Kidney (tissue), 14 donors: ENCODE results near the gene SPTBN5. TPM values are rescaled to one million over a fixed set of nuclear protein-coding genes. Genes with fewer than 3 reads are reported as not detected.

Experiments
- DNase-seq, 5 donors: peaks; one replicate each; pipeline ENCODE4 v3.0.0-alpha.2; 2013 to 2020
- FAIRE-seq: peaks from 2 replicates; lab custom pipeline; 2012; peaks lifted over from hg19 to GRCh38; lab: Jason Lieb, UNC
- H3K27ac ChIP-seq, 2 donors: one replicate each; pipeline ENCODE4 v1.7.0; 2013; ENCODE audit warnings: low read depth in 2 of 2, low read length in 2 of 2, inconsistent platforms in 1 of 2
- H3K27me3 ChIP-seq: one replicate; pipeline ENCODE4 v1.7.1; 2013; ENCODE audit warnings: low read length, inconsistent platforms; ENCODE audit not compliant: control insufficient read depth, insufficient read depth
- H3K36me3 ChIP-seq, 3 donors: one replicate each; pipeline versions ENCODE4 v1.7.0 to v1.7.1; 2013; ENCODE audit warnings: low read length in 3 of 3, control low read depth in 1 of 3, inconsistent platforms in 1 of 3; ENCODE audit not compliant: insufficient read depth in 3 of 3, control insufficient read depth in 2 of 3
- H3K4me1 ChIP-seq, 3 donors: one replicate each; pipeline versions ENCODE4 v1.7.0 to v1.7.1; 2013; ENCODE audit warnings: low read length in 3 of 3, inconsistent platforms in 1 of 3, low read depth in 1 of 3; ENCODE audit not compliant: control insufficient read depth in 2 of 3, insufficient read depth in 2 of 3
- H3K4me3 ChIP-seq, 3 donors: one replicate each; pipeline versions ENCODE4 v1.7.0 to v1.8.1; 2013; ENCODE audit warnings: low read length in 3 of 3, control low read depth in 1 of 3, inconsistent platforms in 1 of 3
- H3K9ac ChIP-seq, 3 donors: one replicate each; pipeline versions ENCODE4 v1.7.0 to v1.7.1; 2013; ENCODE audit warnings: low read length in 3 of 3, control low read depth in 1 of 3, inconsistent platforms in 1 of 3
- H3K9me3 ChIP-seq, 3 donors: one replicate each; pipeline versions ENCODE4 v1.7.0 to v1.7.1; 2013; ENCODE audit warnings: low read length in 3 of 3, control low read depth in 1 of 3, inconsistent platforms in 1 of 3; ENCODE audit not compliant: control insufficient read depth in 2 of 3, insufficient read depth in 1 of 3
- intact Hi-C: fragments of 100-400 bp; cut with DNase I; formaldehyde crosslinking; loops from one replicate; pipeline ENCODE4 v1.11.1; 2022
- polyA plus RNA-seq: library from polyadenylated mRNA; stranded (reverse); fragments of 350-450 nt; fragmentation: Illumina TruSeq; extraction: RNeasy Lipid Tissue Mini Kit (QIAGEN cat#74804); gene quantifications from one replicate; pipeline ENCODE4 v1.2.3, GENCODE V29; 2014; ENCODE audit warnings: low read depth, low replicate concordance; ENCODE audit not compliant: insufficient read depth
- total RNA-seq: library from RNA; stranded (reverse); fragmentation: NEBNext Ultra II Directional; extraction: Animal tissue kit (Norgen Biotek cat#: 25700); gene quantifications from one replicate; pipeline ENCODE4 v1.2.1, GENCODE V29; 2021
- TF ChIP-seq, protein P1 (sequence below): IDR thresholded peaks from 3 replicates; pipeline ENCODE4 v1.5.1; 2012; ENCODE audit warnings: mild to moderate bottlenecking, moderate library complexity, borderline replicate concordance; ENCODE audit not compliant: insufficient read depth; ENCODE audit errors: extremely low read depth
- donor health status: control.
- donor health status: control.
- donor health status: control.
- donor health status: control.
- donor health status: control.
- donor health status: DM: yes; HTN: yes; CAD: no.
- donor health status: Normal renal cell carcinoma (clear cell type).

Gene SPTBN5
- total and polyA plus RNA-seq, 2 donors from 2014 or later: 1.2 to 2.6 TPM

DNA sequence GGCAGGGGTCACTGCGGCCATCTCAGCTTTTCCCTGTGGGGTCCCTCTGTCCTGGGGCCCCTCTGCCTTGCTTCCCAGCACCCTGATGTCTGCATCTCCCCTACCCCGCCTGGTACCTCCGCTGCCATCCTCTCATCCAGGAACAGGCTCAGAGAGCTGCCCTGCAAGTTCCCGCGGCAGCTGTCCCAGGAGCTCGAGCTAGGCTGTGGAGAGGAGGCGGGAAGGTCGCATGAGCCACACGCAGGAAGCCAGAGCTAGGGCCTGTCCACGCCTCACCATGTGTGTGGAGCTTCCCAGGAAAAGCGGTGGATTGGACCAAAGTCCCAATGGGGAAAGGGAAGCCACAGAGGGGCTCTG, 42.7 kb downstream of the SPTBN5 start:
- FAIRE-seq (no peak), DNase-seq (no peak)
- TF ChIP-seq, protein P1, sequence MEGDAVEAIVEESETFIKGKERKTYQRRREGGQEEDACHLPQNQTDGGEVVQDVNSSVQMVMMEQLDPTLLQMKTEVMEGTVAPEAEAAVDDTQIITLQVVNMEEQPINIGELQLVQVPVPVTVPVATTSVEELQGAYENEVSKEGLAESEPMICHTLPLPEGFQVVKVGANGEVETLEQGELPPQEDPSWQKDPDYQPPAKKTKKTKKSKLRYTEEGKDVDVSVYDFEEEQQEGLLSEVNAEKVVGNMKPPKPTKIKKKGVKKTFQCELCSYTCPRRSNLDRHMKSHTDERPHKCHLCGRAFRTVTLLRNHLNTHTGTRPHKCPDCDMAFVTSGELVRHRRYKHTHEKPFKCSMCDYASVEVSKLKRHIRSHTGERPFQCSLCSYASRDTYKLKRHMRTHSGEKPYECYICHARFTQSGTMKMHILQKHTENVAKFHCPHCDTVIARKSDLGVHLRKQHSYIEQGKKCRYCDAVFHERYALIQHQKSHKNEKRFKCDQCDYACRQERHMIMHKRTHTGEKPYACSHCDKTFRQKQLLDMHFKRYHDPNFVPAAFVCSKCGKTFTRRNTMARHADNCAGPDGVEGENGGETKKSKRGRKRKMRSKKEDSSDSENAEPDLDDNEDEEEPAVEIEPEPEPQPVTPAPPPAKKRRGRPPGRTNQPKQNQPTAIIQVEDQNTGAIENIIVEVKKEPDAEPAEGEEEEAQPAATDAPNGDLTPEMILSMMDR: no peak
- H3K9ac ChIP-seq: no peak overlapping the region
- peaks cover 0 to 12% (median 2%) of the 10 kb centered on the region in 3 donors for H3K36me3 ChIP-seq
- no peak overlapping the region for H3K27ac ChIP-seq
- peaks cover 0 to 3% (median 0%) of the 10 kb centered on the region in 3 donors for H3K4me1 ChIP-seq
- no peaks in the 10 kb centered on the region for H3K27me3 ChIP-seq
- intact Hi-C loops: no loop called here
- H3K9me3 ChIP-seq: no peaks in the 10 kb centered on the region
- no peak overlapping the region for H3K4me3 ChIP-seq

GRCh38 chr15:41850482-41851166, 43.2 kb downstream of the SPTBN5 start:
- no peaks in the 10 kb centered on the region for H3K9me3 ChIP-seq
- TF ChIP-seq, protein P1: no peak
- FAIRE-seq (no peak), DNase-seq (no peak)
- peak overlapping the region in 1 of 3 donors; percentile 31 for H3K9ac ChIP-seq
- intact Hi-C loops: no loop called here
- H3K4me1 ChIP-seq: peaks cover 0 to 3% (median 0%) of the 10 kb centered on the region in 3 donors
- no peak overlapping the region for H3K4me3 ChIP-seq
- peaks cover 0 to 12% (median 2%) of the 10 kb centered on the region in 3 donors for H3K36me3 ChIP-seq
- H3K27ac ChIP-seq: no peak overlapping the region
- H3K27me3 ChIP-seq: no peaks in the 10 kb centered on the region

GRCh38 chr15:41849861-41850260, 44.0 kb downstream of the SPTBN5 start:
- Histone ChIP-seq H3K27me3 (no peaks in the 10 kb centered on the region), H3K36me3 (peaks cover 0 to 12% (median 2%) of the 10 kb centered on the region in 3 donors), H3K4me1 (peaks cover 0 to 3% (median 0%) of the 10 kb centered on the region in 3 donors), H3K4me3 (no peak overlapping the region), H3K9ac (no peak overlapping the region), H3K9me3 (no peaks in the 10 kb centered on the region), H3K27ac (no peak overlapping the region)
- intact Hi-C loops: no loop called here
- TF ChIP-seq, protein P1: no peak
- no peak for FAIRE-seq
- no peak for DNase-seq
